ENCODE data around the gene FAH. TPM values are rescaled to one million over a fixed set of nuclear protein-coding genes. Genes with fewer than 3 reads are reported as not detected.

The FAH gene
- total and polyA plus RNA-seq, 9 of the 15 experiments (the other 6 are each of a cell fraction or from before 2014, with no cell fraction given): 66.8 to 310 (median 103) TPM

GRCh38 chr15:80168421-80168820 is 15.6 kb downstream of the FAH start:
- Histone ChIP-seq H3K79me2 (ENCODE audit: control insufficient read depth, insufficient read depth, low read length) (no peaks in the 10 kb centered on the region), H3K9me3 (replicated peaks; ENCODE audit: control insufficient read depth, insufficient read depth, low read depth, low read length) (no peaks in the 10 kb centered on the region), H3K27me3 (ENCODE audit: control insufficient read depth in 2 of 2, insufficient read depth in 2 of 2, low read length in 2 of 2) (no peaks in the 10 kb centered on the region), H3K36me3 (ENCODE audit: control insufficient read depth, insufficient read depth, low read length) (peaks cover 60% of the 10 kb centered on the region), H3K4me2 (ENCODE audit: insufficient read depth, low read length) (no peak overlapping the region), H3K27ac (ENCODE audit: extremely low read depth, low read depth, low read length) (no peak overlapping the region), H3K4me1 (replicated peaks in 1 of 2; ENCODE audit: control insufficient read depth in 2 of 2, insufficient read depth in 2 of 2, low read length in 2 of 2) (no peaks in the 10 kb centered on the region), H3K4me3 (no peak overlapping the region), H3K9me1 (ENCODE audit: control insufficient read depth, insufficient read depth, low read length) (no peaks in the 10 kb centered on the region), H2AFZ (ENCODE audit: low read depth, low read length) (no peak overlapping the region), H3K9ac (ENCODE audit: insufficient read depth in 1 of 2, low read depth in 2 of 2, low read length in 2 of 2) (no peak overlapping the region), H4K20me1 (replicated peaks; ENCODE audit: control insufficient read depth, insufficient read depth, low read length) (no peaks in the 10 kb centered on the region)
- no peak for TF ChIP-seq RFX1 (IDR thresholded peaks at IDR 0.05)
- TF ChIP-seq GATA2 (CRISPR knock-in tag; IDR thresholded peaks at IDR 0.05): no peak
- no peak for TF ChIP-seq ZBTB8A (IDR thresholded peaks at IDR 0.05; ENCODE audit: partially characterized antibody)
- no peak for TF ChIP-seq MCM3 (IDR thresholded peaks at IDR 0.05)
- TF ChIP-seq HDGF (IDR thresholded peaks at IDR 0.05): no peak
- no peak for TF ChIP-seq FOXA3 (CRISPR knock-in tag; conservative IDR thresholded peaks at IDR 0.05 in 1 of 2, IDR thresholded peaks at IDR 0.05 in 1 of 2)
- intact Hi-C loops (cut with micrococcal nuclease) (no loop called here), in situ Hi-C loops (cut with MboI) (loop anchor here (25.0 kb wide), 1 partner anchor 281 kb away; the partner anchor contains the start of gene MTHFS)
- DNase-seq (ENCODE audit: extremely low read depth in 1 of 4, low spot score in 3 of 4) (no peak), ATAC-seq (no peak), FAIRE-seq (no peak)
- POLR2A ChIA-PET: interaction anchor here (0.7 kb wide), 1 partner anchor 8 kb away, joined by 3 read pairs; no protein-coding TSS in a partner anchor
- CTCF ChIA-PET (ENCODE audit: low intra/inter-chr PET ratio): no interaction called here
- BruUV-seq (replicated peaks): no TSS peak
- 88% methylated on average over 5 of the region's 5 CpGs for WGBS (ENCODE audit: insufficient coverage, low coverage, missing lambda C conversion rate)

- Histone ChIP-seq H3K4me3 (no peak overlapping the region), H3K27me3 (ENCODE audit: control insufficient read depth in 2 of 2, insufficient read depth in 2 of 2, low read length in 2 of 2) (no peaks in the 10 kb centered on the region), H3K36me3 (ENCODE audit: control insufficient read depth, insufficient read depth, low read length) (peaks cover 60% of the 10 kb centered on the region; the same call in 2 of the 3 replicates), H2AFZ (ENCODE audit: low read depth, low read length) (no peak overlapping the region), H3K4me2 (ENCODE audit: insufficient read depth, low read length) (no peak overlapping the region), H3K79me2 (ENCODE audit: control insufficient read depth, insufficient read depth, low read length) (no peaks in the 10 kb centered on the region), H3K4me1 (replicated peaks in 1 of 2; ENCODE audit: control insufficient read depth in 2 of 2, insufficient read depth in 2 of 2, low read length in 2 of 2) (no peaks in the 10 kb centered on the region), H3K9me1 (ENCODE audit: control insufficient read depth, insufficient read depth, low read length) (no peaks in the 10 kb centered on the region), H3K27ac (ENCODE audit: extremely low read depth, low read depth, low read length) (no peak overlapping the region), H3K9me3 (replicated peaks; ENCODE audit: control insufficient read depth, insufficient read depth, low read depth, low read length) (no peaks in the 10 kb centered on the region), H4K20me1 (replicated peaks; ENCODE audit: control insufficient read depth, insufficient read depth, low read length) (no peaks in the 10 kb centered on the region), H3K9ac (ENCODE audit: insufficient read depth in 1 of 2, low read depth in 2 of 2, low read length in 2 of 2) (no peak overlapping the region)
- no TSS peak for BruUV-seq (replicated peaks)
- ATAC-seq: no peak
- intact Hi-C loops (cut with micrococcal nuclease): loop anchor here (5.0 to 10.0 kb wide), 3 partner anchors 108 to 785 kb away; no protein-coding TSS in a partner anchor
- 96% methylated on average over 12 of the region's 12 CpGs for WGBS (ENCODE audit: insufficient coverage, low coverage, missing lambda C conversion rate)
- CTCF ChIA-PET (ENCODE audit: low intra/inter-chr PET ratio): no interaction called here
- POLR2A ChIA-PET: no interaction called here
- in situ Hi-C loops (cut with MboI): loop anchor here (25.0 kb wide), 1 partner anchor 283 kb away; the partner anchor contains the start of gene MTHFS
- FAIRE-seq: no peak
- no peak for DNase-seq (ENCODE audit: extremely low read depth in 1 of 4, low spot score in 3 of 4)
- TF ChIP-seq ZBTB12 (CRISPR knock-in tag; IDR thresholded peaks at IDR 0.05) (no peak), POLR3A (IDR thresholded peaks at IDR 0.05; ENCODE audit: borderline replicate concordance, extremely low read depth, insufficient read depth, insufficient read length) (no peak), NR2F6 (CRISPR knock-in tag; IDR thresholded peaks at IDR 0.05) (no peak), ZNF395 (CRISPR knock-in tag; IDR thresholded peaks at IDR 0.05) (no peak), TGIF2 (CRISPR knock-in tag; IDR thresholded peaks at IDR 0.05) (no peak), RUNX1 (IDR thresholded peaks at IDR 0.05; ENCODE audit: low read depth) (no peak), NONO (IDR thresholded peaks at IDR 0.05; ENCODE audit: low read depth in 2 of 2, low read length in 1 of 2) (no peak), ARNT (IDR thresholded peaks at IDR 0.05) (no peak), PHB2 (IDR thresholded peaks at IDR 0.05; ENCODE audit: low read depth) (no peak)
These were observed 17.1 kb downstream of the FAH start for GRCh38 chr15:80169768-80170357.

Measured in K562 (cell line).